ENCODE results near the gene TMEM253.
A peak's percentile ranks its signal among the peaks of the same experiment; 100 is the strongest.

Gene TMEM253

DNA sequence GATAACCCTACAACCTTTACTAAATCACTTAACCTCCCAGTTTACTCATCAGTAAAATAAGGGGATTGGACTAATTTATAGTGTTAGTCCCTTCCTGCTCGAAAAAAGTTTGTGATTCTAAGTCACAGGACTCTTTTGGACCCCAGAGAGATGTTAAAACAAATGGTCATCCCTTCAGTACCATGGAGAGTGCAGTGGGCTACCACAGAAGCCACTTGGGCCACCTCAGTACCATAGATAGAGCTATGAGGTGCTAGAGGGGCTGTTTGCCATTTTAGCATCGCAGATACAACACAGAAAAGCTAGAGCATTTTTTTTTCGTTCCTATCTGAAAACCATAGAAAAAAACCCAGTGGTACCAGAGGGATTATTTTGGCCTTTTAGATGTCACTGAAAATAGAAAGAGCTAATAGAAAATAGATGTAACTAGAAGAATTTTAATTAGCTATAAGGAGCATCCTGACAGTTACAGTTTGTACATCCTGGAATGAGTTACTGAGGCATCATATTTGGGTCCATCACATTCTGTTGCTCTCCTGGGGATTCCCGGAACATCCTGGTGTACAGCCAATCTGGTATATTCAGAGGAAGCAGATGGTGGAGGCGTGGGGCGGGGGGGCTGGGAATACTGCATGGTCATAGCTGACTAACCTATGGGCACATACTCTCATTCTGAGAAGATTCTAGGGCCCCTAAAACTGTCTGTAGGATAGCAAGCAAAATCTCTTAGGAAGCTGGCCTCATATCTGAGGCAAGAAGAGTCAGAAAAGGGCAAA is 5.2 kb upstream of the TMEM253 start:
- H3K4me3 ChIP-seq (replicated peaks in 1 of 2; ENCODE audit: low read depth in 2 of 2, low read length in 2 of 2): no peak overlapping the region
- TF ChIP-seq, protein P1, sequence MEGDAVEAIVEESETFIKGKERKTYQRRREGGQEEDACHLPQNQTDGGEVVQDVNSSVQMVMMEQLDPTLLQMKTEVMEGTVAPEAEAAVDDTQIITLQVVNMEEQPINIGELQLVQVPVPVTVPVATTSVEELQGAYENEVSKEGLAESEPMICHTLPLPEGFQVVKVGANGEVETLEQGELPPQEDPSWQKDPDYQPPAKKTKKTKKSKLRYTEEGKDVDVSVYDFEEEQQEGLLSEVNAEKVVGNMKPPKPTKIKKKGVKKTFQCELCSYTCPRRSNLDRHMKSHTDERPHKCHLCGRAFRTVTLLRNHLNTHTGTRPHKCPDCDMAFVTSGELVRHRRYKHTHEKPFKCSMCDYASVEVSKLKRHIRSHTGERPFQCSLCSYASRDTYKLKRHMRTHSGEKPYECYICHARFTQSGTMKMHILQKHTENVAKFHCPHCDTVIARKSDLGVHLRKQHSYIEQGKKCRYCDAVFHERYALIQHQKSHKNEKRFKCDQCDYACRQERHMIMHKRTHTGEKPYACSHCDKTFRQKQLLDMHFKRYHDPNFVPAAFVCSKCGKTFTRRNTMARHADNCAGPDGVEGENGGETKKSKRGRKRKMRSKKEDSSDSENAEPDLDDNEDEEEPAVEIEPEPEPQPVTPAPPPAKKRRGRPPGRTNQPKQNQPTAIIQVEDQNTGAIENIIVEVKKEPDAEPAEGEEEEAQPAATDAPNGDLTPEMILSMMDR (IDR thresholded peaks at IDR 0.05; ENCODE audit: low read depth, low read length): no peak
- peak in 1 of 2 donors; percentile 66 for DNase-seq (ENCODE audit: low read depth in 2 of 2)

DNA sequence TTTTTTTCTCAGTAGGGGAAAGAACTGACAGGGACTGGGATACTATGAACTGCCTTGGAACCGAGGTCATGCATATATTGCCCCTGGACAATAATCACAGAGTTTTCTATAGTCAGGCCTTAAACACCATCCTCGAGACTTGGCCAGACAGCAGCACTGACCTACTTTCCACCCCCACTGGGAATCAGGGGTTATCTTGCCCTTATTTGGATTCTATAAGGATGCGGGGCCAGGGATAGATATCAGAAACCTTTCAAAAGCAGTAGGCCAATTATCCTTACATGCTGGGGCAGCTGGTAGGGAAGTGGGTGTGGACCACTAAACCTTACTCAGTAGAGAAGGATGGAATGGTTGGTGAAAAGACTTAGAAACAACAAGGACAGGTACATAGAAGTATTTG is 4.4 kb upstream of the TMEM253 start:
- H3K4me3 ChIP-seq (replicated peaks in 1 of 2; ENCODE audit: low read depth in 2 of 2, low read length in 2 of 2): no peak overlapping the region
- TF ChIP-seq, protein P1 (IDR thresholded peaks at IDR 0.05; ENCODE audit: low read depth, low read length): no peak
- DNase-seq (ENCODE audit: low read depth in 2 of 2): no peak

DNA sequence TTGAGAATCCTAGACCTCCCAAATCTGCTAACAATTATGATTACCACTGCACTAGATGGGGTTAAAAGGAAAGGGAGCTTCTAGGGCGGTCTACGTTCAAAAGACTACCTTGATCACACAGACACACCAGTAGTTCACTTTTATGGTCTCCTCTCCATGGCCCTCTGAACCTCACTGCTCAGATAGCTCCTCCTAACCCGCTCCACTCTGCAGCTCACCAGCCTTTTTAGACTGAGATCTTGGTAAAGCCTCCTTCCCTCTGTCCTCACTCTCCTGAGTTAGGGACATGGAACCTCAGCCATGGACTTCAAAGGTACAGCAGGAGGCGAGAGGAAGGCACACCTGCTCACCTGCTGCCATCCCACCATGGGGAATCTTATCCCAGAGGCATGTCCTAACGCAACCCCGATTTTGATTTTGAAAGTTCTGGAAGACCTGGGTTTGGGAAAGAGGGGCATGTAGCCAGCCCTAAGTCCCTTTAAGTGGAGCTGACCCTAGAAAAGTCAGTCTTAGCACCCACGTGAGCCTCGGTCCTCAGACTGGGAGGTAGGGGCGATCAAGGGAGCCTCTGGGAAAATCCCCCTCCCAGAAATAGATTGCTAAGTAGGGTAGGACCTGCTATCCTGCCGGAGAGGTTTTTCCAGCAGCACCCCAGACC is 3.8 kb upstream of the TMEM253 start:
- TF ChIP-seq, protein P1 (IDR thresholded peaks at IDR 0.05; ENCODE audit: low read depth, low read length): no peak
- DNase-seq (ENCODE audit: low read depth in 2 of 2): no peak
- peak overlapping the region in 1 of 2 donors; percentile 6 for H3K4me3 ChIP-seq (replicated peaks in 1 of 2; ENCODE audit: low read depth in 2 of 2, low read length in 2 of 2)

DNA sequence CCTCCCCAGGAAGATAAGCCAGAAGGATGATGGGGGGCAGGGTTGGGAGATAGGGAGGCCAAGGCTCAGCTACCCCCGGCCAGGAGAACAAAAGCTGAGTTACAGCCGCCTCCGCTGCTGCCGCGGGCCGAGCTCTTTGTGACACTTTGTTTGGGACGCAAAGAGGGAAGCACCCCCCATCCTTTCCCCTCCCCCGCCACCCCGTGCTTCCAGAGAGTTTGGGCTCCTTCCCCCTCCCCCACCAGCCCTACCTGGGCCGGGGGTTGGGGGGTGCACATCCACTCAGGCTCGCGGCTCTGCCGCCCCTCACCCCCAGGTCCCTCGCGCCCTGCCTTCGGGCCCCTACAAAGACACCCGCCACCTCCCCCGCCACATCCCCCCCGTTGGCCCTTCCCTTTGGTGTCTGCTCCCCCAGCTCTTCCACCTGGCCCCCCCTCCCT is 3.2 kb upstream of the TMEM253 start:
- TF ChIP-seq, protein P1 (IDR thresholded peaks at IDR 0.05; ENCODE audit: low read depth, low read length): no peak
- peak overlapping the region in 1 of 2 donors; percentile 6 for H3K4me3 ChIP-seq (replicated peaks in 1 of 2; ENCODE audit: low read depth in 2 of 2, low read length in 2 of 2)
- no peak for DNase-seq (ENCODE audit: low read depth in 2 of 2)

DNA sequence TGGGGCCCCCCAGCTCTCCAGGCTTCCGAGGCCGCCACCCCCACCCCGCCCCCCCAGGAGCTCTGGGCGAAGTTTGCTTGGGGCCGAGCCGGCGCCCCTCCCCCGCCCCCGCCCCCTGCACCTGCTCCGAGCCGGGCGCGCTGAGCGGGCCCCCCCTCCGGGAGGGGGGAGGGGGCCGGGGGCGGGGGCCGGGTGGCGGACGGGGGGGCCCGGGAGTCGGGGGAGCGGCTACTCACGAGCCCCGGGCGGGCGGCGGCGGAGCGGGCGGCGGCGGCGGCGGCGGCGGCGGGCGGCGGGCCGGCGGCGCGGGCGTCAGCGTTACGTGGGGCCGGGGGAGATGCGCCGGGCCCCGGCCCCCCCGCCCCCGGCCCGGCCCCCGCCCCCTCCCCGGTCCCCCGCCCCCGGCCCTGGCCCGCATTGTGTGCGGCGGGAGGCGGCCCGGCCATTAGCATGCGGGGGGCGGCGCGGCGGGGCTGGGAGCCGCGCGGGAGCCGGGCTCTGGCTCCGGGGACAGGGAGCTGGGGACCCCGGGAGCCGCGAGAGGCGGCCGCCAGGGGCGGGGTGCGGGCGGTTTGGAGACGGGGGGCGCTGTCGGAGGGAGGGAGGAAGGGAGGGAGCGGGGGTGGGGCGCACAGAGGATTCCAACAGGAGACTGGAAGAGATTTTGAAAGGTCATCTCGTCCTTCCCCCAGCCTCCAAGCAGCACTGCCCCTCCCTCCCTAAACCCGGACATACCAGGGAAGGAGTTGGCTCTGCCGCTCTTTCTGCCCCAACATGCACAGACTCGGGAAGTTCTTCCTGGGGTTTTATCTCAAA is 2.6 kb upstream of the TMEM253 start, which contains the start of gene ZNF219:
Gene ZNF219, minus strand, starts transcription at position 580 of the 816 bp plus-strand sequence. CDS start 5,064 bp downstream, outside the sequence.
- TF ChIP-seq, protein P1 (IDR thresholded peaks at IDR 0.05; ENCODE audit: low read depth, low read length): no peak
- H3K4me3 ChIP-seq (replicated peaks in 1 of 2; ENCODE audit: low read depth in 2 of 2, low read length in 2 of 2): peak within 1 kb of the TSS; percentile 62 to 65
- DNase-seq (ENCODE audit: low read depth in 2 of 2): peak; percentile 43 to 65

DNA sequence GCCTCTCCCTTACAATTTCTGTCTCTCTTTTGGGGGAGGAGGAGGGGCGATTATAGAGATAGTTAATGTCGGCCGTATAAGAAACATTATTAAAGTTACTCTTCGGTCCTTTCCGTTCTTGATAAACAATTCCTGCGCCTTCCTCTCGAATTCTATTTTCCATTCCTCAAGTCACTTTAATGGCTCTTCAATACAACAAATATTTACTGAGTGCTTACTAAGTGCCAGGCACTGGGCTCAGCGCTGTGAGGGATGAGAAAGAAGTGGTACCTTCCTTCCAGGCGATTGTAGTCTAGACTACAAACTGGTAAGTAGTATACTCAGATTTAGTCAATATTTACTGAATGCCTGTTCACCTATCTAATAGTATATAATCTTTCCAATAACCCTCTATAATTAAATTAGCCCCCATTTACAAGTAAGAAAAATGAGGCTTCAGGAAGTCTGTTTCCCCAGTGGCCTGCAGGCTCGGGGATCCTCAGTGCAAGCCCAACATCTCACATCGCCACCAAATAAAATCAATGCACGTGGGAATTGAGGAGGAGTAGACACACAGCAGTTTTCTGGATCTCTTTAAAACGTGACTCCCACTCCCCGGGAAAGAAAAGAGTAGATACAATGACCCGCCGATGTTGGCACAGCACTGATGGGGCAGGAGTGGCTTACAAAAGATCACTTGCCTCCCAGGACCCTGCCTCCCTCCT is 1.8 kb upstream of the TMEM253 start:
- peak overlapping the region; percentile 62 to 65 for H3K4me3 ChIP-seq (replicated peaks in 1 of 2; ENCODE audit: low read depth in 2 of 2, low read length in 2 of 2)
- TF ChIP-seq, protein P1 (IDR thresholded peaks at IDR 0.05; ENCODE audit: low read depth, low read length): no peak
- no peak for DNase-seq (ENCODE audit: low read depth in 2 of 2)
